CD4-positive, alpha-beta memory T cell (primary cell): ENCODE results near the gene CTNND2. TPM values are rescaled to one million over a fixed set of nuclear protein-coding genes. Genes with fewer than 3 reads are reported as not detected.
A peak's percentile ranks its signal among the peaks of the same experiment; 100 is the strongest.

Experiments
- CTCF ChIA-PET: fragments of 350-600 bp; sonication (Branson Sonifier 250); formaldehyde crosslinking; loops from one replicate; lab custom pipeline; 2021; ENCODE audit warnings: inconsistent platforms; ENCODE audit not compliant: partially characterized antibody; lab: Charles Lee
- POLR2A ChIA-PET: fragments of 350-600 bp; sonication (Branson Sonifier 250); formaldehyde crosslinking; loops from one replicate; lab custom pipeline; 2021; ENCODE audit not compliant: partially characterized antibody; lab: Charles Lee
- DNase-seq, 5 donors: peaks; one replicate each; pipeline versions ENCODE4 v3.0.0 to v3.0.0-alpha.2; 2020 to 2022; ENCODE audit warnings: mixed read lengths in 1 of 5
- H3K27ac ChIP-seq: one replicate; pipeline ENCODE4 v1.7.0; 2013; ENCODE audit warnings: low read depth, low read length
- H3K27me3 ChIP-seq: 2 replicates; pipeline ENCODE4 v1.7.0; 2013; ENCODE audit warnings: mild to moderate bottlenecking, low read length, moderate library complexity; ENCODE audit not compliant: insufficient read depth
- H3K36me3 ChIP-seq: 2 replicates; pipeline ENCODE4 v1.7.0; 2013; ENCODE audit warnings: mild to moderate bottlenecking, low read length, moderate library complexity; ENCODE audit not compliant: insufficient read depth
- H3K4me1 ChIP-seq: 2 replicates; pipeline ENCODE4 v1.7.0; 2013; ENCODE audit warnings: mild to moderate bottlenecking, low read length, moderate library complexity; ENCODE audit not compliant: insufficient read depth
- H3K4me3 ChIP-seq, 2 donors: one replicate each; pipeline ENCODE4 v1.7.0; 2013; ENCODE audit warnings: low read length in 2 of 2, mild to moderate bottlenecking in 1 of 2
- H3K9me3 ChIP-seq, 2 donors: one replicate each; pipeline ENCODE4 v1.7.0; 2013; ENCODE audit warnings: low read length in 2 of 2, control low read depth in 1 of 2; ENCODE audit not compliant: control insufficient read depth in 1 of 2
- H3K27ac Mint-ChIP-seq, 7 donors: one replicate each; pipeline ENCODE4 v1.8.0; 2020 to 2021; ENCODE audit warnings: mixed read lengths in 7 of 7, mild to moderate bottlenecking in 6 of 7, inconsistent platforms in 3 of 7, moderate library complexity in 3 of 7
- H3K27me3 Mint-ChIP-seq, 2 donors: one replicate each; pipeline ENCODE4 v1.8.0; 2020 to 2021; ENCODE audit warnings: mixed read lengths in 2 of 2
- H3K36me3 Mint-ChIP-seq, 2 donors: one replicate each; pipeline ENCODE4 v1.8.0; 2020 to 2021; ENCODE audit warnings: mixed read lengths in 2 of 2, inconsistent platforms in 1 of 2, mild to moderate bottlenecking in 1 of 2
- H3K4me1 Mint-ChIP-seq, 4 donors: one replicate each; pipeline ENCODE4 v1.8.0; 2020 to 2021; ENCODE audit warnings: mixed read lengths in 4 of 4, mild to moderate bottlenecking in 1 of 4
- H3K4me3 Mint-ChIP-seq, 8 donors: one replicate each; pipeline ENCODE4 v1.8.0; 2020 to 2021; ENCODE audit warnings: mixed read lengths in 8 of 8, mild to moderate bottlenecking in 7 of 8, moderate library complexity in 6 of 8, inconsistent platforms in 3 of 8
- H3K9me3 Mint-ChIP-seq, 8 donors: one replicate each; pipeline ENCODE4 v1.8.0; 2020 to 2021; ENCODE audit warnings: mixed read lengths in 8 of 8, mild to moderate bottlenecking in 5 of 8, inconsistent platforms in 3 of 8, moderate library complexity in 1 of 8
- intact Hi-C: fragments of 100-400 bp; cut with micrococcal nuclease; formaldehyde crosslinking; loops from one replicate; pipeline ENCODE4 v1.15.1; 2023
- polyA plus RNA-seq, 2 donors: library from polyadenylated mRNA; unstranded; fragments of 300-500 nt; fragmentation: Illumina TruSeq; gene quantifications; one replicate each; pipeline ENCODE4 v1.2.3, GENCODE V29; 2021
- total RNA-seq, 2 experiments: library from RNA; stranded (reverse); gene quantifications; one replicate each; pipeline ENCODE4 v1.2.3, GENCODE V29; 2021

Gene CTNND2
- total and polyA plus RNA-seq, 4 experiments from 2014 or later: 0.65 TPM; not detected in 3

DNA sequence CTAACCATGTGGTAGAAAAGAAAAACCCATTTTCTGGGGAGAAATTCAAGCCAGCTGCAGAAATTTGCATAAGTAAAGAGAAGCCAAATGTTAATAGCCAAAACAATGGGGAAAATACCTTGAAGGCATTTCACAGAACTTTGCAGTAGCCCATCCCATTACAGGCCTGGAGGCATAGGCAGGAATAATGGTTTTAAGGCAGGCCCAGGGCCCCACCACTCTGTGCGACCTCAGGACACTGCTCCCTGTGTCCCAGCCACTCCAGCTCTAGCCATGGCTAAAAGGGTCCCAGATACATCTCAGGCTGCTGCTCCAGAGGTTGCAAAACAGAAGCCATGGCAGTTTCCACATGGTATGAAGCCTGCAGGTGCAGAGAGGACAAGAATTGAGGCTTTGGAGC is 253.3 kb downstream of the CTNND2 start:
- Mint-ChIP-seq H3K27me3 (no peaks in the 10 kb centered on the region), H3K4me3 (no peak overlapping the region), H3K9me3 (peaks cover 2 to 12% (median 8%) of the 10 kb centered on the region in 8 donors), H3K4me1 (no peaks in the 10 kb centered on the region), H3K36me3 (no peaks in the 10 kb centered on the region), H3K27ac (no peak overlapping the region)
- CTCF ChIA-PET: no interaction called here
- Histone ChIP-seq H3K27ac (no peak overlapping the region), H3K27me3 (no peaks in the 10 kb centered on the region), H3K4me3 (no peak overlapping the region), H3K36me3 (no peaks in the 10 kb centered on the region), H3K9me3 (no peaks in the 10 kb centered on the region), H3K4me1 (no peaks in the 10 kb centered on the region)
- intact Hi-C loops: no loop called here
- POLR2A ChIA-PET: no interaction called here
- no peak for DNase-seq

DNA sequence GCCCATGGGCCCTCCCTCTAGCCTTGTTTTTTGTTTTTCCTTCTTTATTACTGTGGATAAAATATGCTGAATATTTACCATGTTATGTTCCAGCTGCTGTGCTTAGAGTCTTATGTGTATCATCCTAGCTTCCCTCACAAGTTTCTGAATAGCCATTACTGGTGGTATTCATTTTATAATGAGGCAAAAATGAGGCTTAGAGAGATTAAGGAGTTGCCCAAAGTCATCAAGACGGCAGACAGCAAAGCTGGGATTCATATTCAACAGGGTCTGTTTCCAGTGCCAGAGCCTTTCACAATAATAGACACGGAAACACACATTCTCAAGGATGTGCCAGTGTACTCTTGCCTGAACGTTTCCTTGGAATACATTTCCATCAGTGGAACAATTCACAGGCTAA is 258.1 kb downstream of the CTNND2 start:
- Mint-ChIP-seq H3K27ac (no peak overlapping the region), H3K9me3 (peaks cover 0 to 10% (median 7%) of the 10 kb centered on the region in 8 donors), H3K27me3 (no peaks in the 10 kb centered on the region), H3K4me3 (no peak overlapping the region), H3K36me3 (no peaks in the 10 kb centered on the region), H3K4me1 (peaks cover 0 to 3% (median under 1%) of the 10 kb centered on the region in 4 donors)
- intact Hi-C loops: no loop called here
- Histone ChIP-seq H3K4me1 (no peaks in the 10 kb centered on the region), H3K9me3 (no peaks in the 10 kb centered on the region), H3K36me3 (no peaks in the 10 kb centered on the region), H3K4me3 (no peak overlapping the region), H3K27me3 (no peaks in the 10 kb centered on the region), H3K27ac (no peak overlapping the region)
- ChIA-PET POLR2A (no interaction called here), CTCF (no interaction called here)
- no peak for DNase-seq

DNA sequence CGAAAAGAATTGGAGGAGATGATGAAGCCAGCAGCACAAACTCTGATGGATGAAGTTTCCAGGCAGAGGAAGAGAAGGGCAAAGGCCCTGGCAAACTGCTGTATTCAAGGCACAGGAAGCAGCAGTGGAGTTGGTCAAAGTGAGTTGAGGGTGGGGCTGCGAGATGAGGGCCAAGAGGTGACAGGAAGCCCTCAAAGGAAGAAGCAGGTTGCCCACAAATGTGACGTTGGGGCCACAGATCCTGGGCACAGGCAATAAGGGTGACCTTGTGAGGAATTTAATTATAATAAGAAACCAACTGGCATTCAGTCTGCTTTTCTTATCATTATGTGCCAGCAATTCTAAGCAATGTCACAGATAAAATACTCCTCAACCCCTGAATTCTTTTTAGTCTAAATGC is 261.8 kb downstream of the CTNND2 start:
- POLR2A ChIA-PET: no interaction called here
- no peak for DNase-seq
- H3K4me1 ChIP-seq: no peaks in the 10 kb centered on the region
- no peaks in the 10 kb centered on the region for H3K36me3 ChIP-seq
- intact Hi-C loops: no loop called here
- H3K27ac ChIP-seq: no peak overlapping the region
- peak overlapping the region in 1 of 8 donors; percentile 5 for H3K4me3 Mint-ChIP-seq
- H3K27me3 ChIP-seq: no peaks in the 10 kb centered on the region
- H3K27me3 Mint-ChIP-seq: no peaks in the 10 kb centered on the region
- H3K27ac Mint-ChIP-seq: no peak overlapping the region
- peaks cover 0 to 2% (median 0%) of the 10 kb centered on the region in 8 donors for H3K9me3 Mint-ChIP-seq
- H3K4me3 ChIP-seq: no peak overlapping the region
- H3K4me1 Mint-ChIP-seq: peaks cover 0 to 3% (median under 1%) of the 10 kb centered on the region in 4 donors
- no peaks in the 10 kb centered on the region for H3K9me3 ChIP-seq
- no peaks in the 10 kb centered on the region for H3K36me3 Mint-ChIP-seq
- CTCF ChIA-PET: no interaction called here

DNA sequence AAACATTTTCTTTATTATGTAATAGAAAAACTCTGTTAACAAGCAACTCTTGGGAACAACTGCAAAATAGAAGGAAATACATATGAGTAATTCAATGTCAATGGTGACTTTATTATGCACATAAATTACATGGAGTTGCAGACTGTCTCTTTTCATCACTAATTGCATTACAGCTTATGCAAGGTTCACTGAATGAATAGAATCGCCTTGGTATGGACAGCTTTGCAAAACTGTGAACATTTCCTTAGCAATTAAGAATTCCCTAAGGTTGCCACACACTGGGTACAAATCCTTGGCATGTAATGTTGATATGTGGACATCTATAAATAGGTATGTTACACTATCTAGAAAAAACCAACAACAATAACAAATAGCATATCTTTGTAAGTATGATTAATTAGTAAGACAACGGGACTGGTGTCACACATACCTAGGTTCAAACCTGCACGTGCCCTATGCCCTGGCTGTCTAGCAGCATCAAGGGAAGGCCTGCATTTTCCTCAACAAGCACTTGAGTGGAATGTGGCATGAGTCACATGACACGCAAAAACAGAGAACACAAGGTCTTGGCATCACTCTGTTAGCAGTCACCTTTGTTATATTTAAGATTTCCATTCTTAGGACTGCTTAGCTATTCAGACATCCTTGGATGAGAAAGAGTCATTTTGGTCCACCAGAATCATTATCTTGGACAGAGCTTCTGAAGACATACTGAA is 263.9 kb downstream of the CTNND2 start:
- Histone ChIP-seq H3K4me1 (no peaks in the 10 kb centered on the region), H3K36me3 (no peaks in the 10 kb centered on the region), H3K9me3 (no peaks in the 10 kb centered on the region), H3K27ac (no peak overlapping the region), H3K27me3 (no peaks in the 10 kb centered on the region), H3K4me3 (no peak overlapping the region)
- ChIA-PET POLR2A (no interaction called here), CTCF (no interaction called here)
- Mint-ChIP-seq H3K4me3 (no peak overlapping the region), H3K27me3 (no peaks in the 10 kb centered on the region), H3K4me1 (peaks cover 0 to 3% (median under 1%) of the 10 kb centered on the region in 4 donors), H3K9me3 (peaks cover 0 to 2% (median 0%) of the 10 kb centered on the region in 8 donors), H3K36me3 (no peaks in the 10 kb centered on the region), H3K27ac (no peak overlapping the region)
- DNase-seq: no peak
- intact Hi-C loops: no loop called here

DNA sequence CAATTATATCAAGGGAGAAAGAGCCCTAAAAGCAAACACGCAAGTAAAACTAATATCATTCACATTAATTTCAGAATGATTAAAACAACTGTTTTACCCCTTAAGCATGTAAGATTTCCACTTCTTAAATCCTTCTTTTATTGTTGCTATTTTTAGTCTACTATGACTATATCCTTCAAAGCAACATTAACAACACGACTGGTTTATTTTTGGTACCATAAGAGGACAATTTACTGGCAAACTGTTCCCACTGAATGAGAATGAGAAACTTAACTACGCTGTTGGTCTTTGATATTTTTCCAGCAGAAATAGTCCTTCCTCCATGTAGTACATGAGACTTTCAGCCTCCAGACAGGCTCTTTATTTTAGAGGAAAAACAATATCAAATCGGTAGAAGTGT is 281.5 kb downstream of the CTNND2 start:
- Histone ChIP-seq H3K27ac (no peak overlapping the region), H3K4me3 (no peak overlapping the region), H3K9me3 (no peaks in the 10 kb centered on the region), H3K27me3 (no peaks in the 10 kb centered on the region), H3K4me1 (no peaks in the 10 kb centered on the region), H3K36me3 (no peaks in the 10 kb centered on the region)
- H3K27ac Mint-ChIP-seq: no peak overlapping the region
- POLR2A ChIA-PET: no interaction called here
- peaks cover 0 to 5% (median 3%) of the 10 kb centered on the region in 8 donors for H3K9me3 Mint-ChIP-seq
- H3K4me1 Mint-ChIP-seq: no peaks in the 10 kb centered on the region
- no peaks in the 10 kb centered on the region for H3K36me3 Mint-ChIP-seq
- H3K4me3 Mint-ChIP-seq: no peak overlapping the region
- H3K27me3 Mint-ChIP-seq: no peaks in the 10 kb centered on the region
- no peak for DNase-seq
- intact Hi-C loops: no loop called here
- CTCF ChIA-PET: no interaction called here

DNA sequence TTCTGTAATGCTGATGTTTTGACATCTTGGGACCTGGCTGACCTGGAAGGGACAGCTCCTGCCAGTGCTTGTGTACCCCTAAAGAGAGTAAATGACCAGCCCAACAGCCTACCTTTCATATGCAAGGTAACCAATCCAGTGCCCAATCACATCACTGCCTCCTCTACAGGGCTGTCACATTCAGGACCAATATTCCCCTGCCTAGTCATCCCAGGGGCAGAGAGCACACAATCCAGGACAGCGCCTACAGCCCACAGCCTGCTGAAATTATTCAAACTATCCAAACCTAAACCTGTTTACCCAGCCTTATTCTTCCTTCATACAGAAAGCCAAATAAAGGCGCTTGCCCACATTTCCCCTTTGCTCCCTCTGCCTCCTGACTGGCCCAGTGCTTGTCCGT is 284.1 kb downstream of the CTNND2 start:
- ChIA-PET CTCF (no interaction called here), POLR2A (no interaction called here)
- Histone ChIP-seq H3K36me3 (no peaks in the 10 kb centered on the region), H3K4me1 (no peaks in the 10 kb centered on the region), H3K27ac (no peak overlapping the region), H3K4me3 (no peak overlapping the region), H3K27me3 (no peaks in the 10 kb centered on the region), H3K9me3 (no peaks in the 10 kb centered on the region)
- H3K9me3 Mint-ChIP-seq: peaks cover 0 to 7% (median 2%) of the 10 kb centered on the region in 8 donors
- H3K36me3 Mint-ChIP-seq: no peaks in the 10 kb centered on the region
- H3K27ac Mint-ChIP-seq: no peak overlapping the region
- peaks cover 0 to 3% of the 10 kb centered on the region in 2 donors for H3K27me3 Mint-ChIP-seq
- no peak for DNase-seq
- H3K4me1 Mint-ChIP-seq: no peaks in the 10 kb centered on the region
- no peak overlapping the region for H3K4me3 Mint-ChIP-seq
- intact Hi-C loops: no loop called here

DNA sequence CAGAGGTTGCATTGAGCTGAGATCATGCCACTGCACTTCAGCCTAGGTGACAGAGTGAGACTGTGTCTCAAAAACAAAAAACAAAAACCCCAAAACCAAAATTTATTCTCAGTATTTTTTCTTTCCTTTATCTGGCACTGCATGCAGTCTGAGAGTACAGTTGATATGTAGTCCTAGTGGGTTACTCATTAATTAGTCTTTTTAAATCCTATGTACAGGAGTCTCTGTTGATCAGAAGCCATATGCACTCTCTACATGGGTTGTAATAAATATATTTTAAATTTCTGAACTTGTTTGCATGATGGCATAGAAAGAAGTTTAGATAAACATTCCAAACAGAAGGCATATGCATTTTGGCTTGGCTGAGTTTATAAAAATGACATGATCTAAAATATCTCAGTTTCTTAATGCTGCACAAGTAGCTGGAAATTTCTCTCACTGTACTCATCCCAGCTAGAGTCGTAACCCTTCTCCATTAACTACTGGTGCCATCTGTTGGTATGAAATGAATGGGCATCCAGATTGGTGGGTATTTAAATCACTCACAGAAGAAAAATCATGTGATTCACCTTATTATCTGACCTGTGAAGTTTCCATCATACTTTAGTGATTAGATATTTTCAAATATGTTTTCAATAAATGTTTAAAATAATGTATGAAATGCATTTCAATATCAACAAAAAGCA is 284.8 kb downstream of the CTNND2 start:
- Mint-ChIP-seq H3K36me3 (no peaks in the 10 kb centered on the region), H3K9me3 (peaks cover 0 to 7% (median 1%) of the 10 kb centered on the region in 8 donors), H3K4me3 (no peak overlapping the region), H3K4me1 (no peaks in the 10 kb centered on the region), H3K27ac (no peak overlapping the region), H3K27me3 (peaks cover 0 to 3% of the 10 kb centered on the region in 2 donors)
- no peak overlapping the region for H3K4me3 ChIP-seq
- no peaks in the 10 kb centered on the region for H3K27me3 ChIP-seq
- ChIA-PET POLR2A (no interaction called here), CTCF (no interaction called here)
- H3K9me3 ChIP-seq: no peaks in the 10 kb centered on the region
- no peaks in the 10 kb centered on the region for H3K4me1 ChIP-seq
- no peaks in the 10 kb centered on the region for H3K36me3 ChIP-seq
- DNase-seq: no peak
- H3K27ac ChIP-seq: no peak overlapping the region
- intact Hi-C loops: no loop called here
